ENCODE measurements around the gene DAO.

DNA sequence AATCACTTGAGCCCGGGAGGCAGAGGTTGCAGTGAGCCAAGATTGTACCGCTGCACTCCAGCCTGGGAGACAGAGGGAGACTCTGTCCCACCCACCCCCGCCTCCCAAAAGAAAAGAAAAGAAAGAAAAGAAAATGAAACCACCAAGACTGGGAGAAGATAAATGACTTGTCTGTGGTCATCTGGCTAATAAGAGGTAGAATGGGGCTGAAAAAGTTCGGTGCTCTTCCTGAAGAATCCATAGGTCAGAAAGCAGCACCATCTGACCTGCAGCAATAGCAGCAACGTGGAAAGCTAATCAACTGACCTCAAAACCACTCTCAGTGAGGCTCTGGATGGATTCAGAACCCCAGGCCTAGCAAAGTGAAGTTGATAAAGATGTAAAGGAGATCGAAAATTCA, 47.7 kb upstream of the DAO start:
- TF ChIP-seq POLR2A (IDR thresholded peaks at IDR 0.05) (no peak), CTCF (IDR thresholded peaks at IDR 0.05) (no peak)
